HCT116 (cell line): ENCODE measurements around the gene HRH2. TPM values are rescaled to one million over a fixed set of nuclear protein-coding genes. Genes with fewer than 3 reads are reported as not detected.

Experiments
- ATAC-seq: fragments of 200-7000 bp; cut with Tn5 transposase; 2 replicates; pipeline ENCODE4 v1.9.1; 2020; ENCODE audit warnings: mild to moderate bottlenecking, moderate library complexity
- BruUV-seq: library from RNA; stranded (reverse); fragments of 400-500 nt; replicated peaks from 2 replicates; lab custom pipeline; 2021; lab: Mats Ljungman, UMichigan
- CTCF ChIA-PET: fragments of 300-600 bp; sonication (Branson Sonifier 250); formaldehyde crosslinking; loops from one replicate; lab custom pipeline; 2021; ENCODE audit warnings: antibody characterized with exemption; lab: Charles Lee
- POLR2A ChIA-PET: fragments of 300-600, 350-600 bp; sonication (Branson Sonifier 250); formaldehyde crosslinking; loops from one replicate; lab custom pipeline; 2021; ENCODE audit warnings: antibody characterized with exemption; lab: Charles Lee
- RAD21 ChIA-PET, 2 experiments: fragments of 300-600 bp; sonication (Branson Sonifier 250); formaldehyde crosslinking; loops; one replicate each; lab custom pipeline; 2023; ENCODE audit warnings: low total read pairs in 2 of 2; ENCODE audit not compliant: uncharacterized antibody in 2 of 2, unreplicated experiment in 2 of 2, low non-redundant PET in 1 of 2; lab: Charles Lee
- DNase-seq: peaks from one replicate; pipeline ENCODE4 v3.0.0-alpha.2; 2010; ENCODE audit warnings: low read depth, low spot score
- H2AFZ ChIP-seq: fragments of 200-600 bp; shearing (Covaris generic), sonication (generic); 2 replicates; pipeline ENCODE4 v1.6.1; 2017; ENCODE audit warnings: low read depth, mixed run types, mixed read lengths, antibody characterized with exemption, low read length; ENCODE audit not compliant: poor library complexity, severe bottlenecking
- H3K27ac ChIP-seq: 2 replicates; pipeline ENCODE4 v1.5.1; 2012; ENCODE audit warnings: low read depth, low read length
- H3K27me3 ChIP-seq: fragments of 200-600 bp; sonication (generic); 2 replicates; pipeline ENCODE4 v1.6.1; 2016; ENCODE audit warnings: mixed run types, low read length, mixed read lengths; ENCODE audit not compliant: insufficient read depth
- H3K36me3 ChIP-seq, 2 experiments: fragments of 200-500 bp in 1 of 2; fragments of 200-600 bp in 1 of 2; sonication (Bioruptor generic) in 1 of 2; sonication (generic) in 1 of 2; 2 replicates each; pipeline versions ENCODE4 v1.5.1 to v1.6.1; 2014 to 2016; ENCODE audit warnings: low read length in 2 of 2, inconsistent platforms in 1 of 2, mixed read lengths in 1 of 2, mixed run types in 1 of 2; ENCODE audit not compliant: insufficient read depth in 2 of 2, control insufficient read depth in 1 of 2
- H3K4me1 ChIP-seq, 2 experiments: fragments of 200-600 bp in 1 of 2; sonication (generic) in 1 of 2; 2 replicates each; pipeline versions ENCODE4 v1.5.1 to v1.6.1; 2012 to 2017; ENCODE audit warnings: low read length in 2 of 2, inconsistent platforms in 1 of 2, mild to moderate bottlenecking in 1 of 2, mixed read lengths in 1 of 2, mixed run types in 1 of 2, moderate library complexity in 1 of 2; ENCODE audit not compliant: insufficient read depth in 2 of 2, control insufficient read depth in 1 of 2
- H3K4me2 ChIP-seq: fragments of 200-600 bp; sonication (generic); 2 replicates; pipeline ENCODE4 v1.6.1; 2017; ENCODE audit warnings: mixed run types, low read length, mixed read lengths
- H3K4me3 ChIP-seq, 2 experiments: fragments of 200-600 bp in 1 of 2; sonication (generic) in 1 of 2; replicated peaks in 1 of 2; 2 replicates each; pipeline ENCODE4 v1.5.1; 2011 to 2016; ENCODE audit warnings: low read length in 2 of 2, control low read depth in 1 of 2, low read depth in 1 of 2, mild to moderate bottlenecking in 1 of 2, mixed read lengths in 1 of 2, mixed run types in 1 of 2
- H3K79me2 ChIP-seq: fragments of 200-600 bp; sonication (generic); 2 replicates; pipeline ENCODE4 v1.6.1; 2017; ENCODE audit warnings: mild to moderate bottlenecking, mixed run types, low read length, moderate library complexity, mixed read lengths; ENCODE audit not compliant: insufficient read depth
- H3K9ac ChIP-seq: fragments of 200-600 bp; sonication (generic); 2 replicates; pipeline ENCODE4 v1.6.1; 2016; ENCODE audit warnings: low read length, mixed read lengths
- H3K9me2 ChIP-seq: fragments of 200-600 bp; sonication (generic), shearing (Covaris generic); 2 replicates; pipeline ENCODE4 v1.6.1; 2017; ENCODE audit warnings: mixed run types, mild to moderate bottlenecking, moderate library complexity; ENCODE audit not compliant: insufficient read depth
- H3K9me3 ChIP-seq, 2 experiments: fragments of 200-500 bp in 1 of 2; fragments of 200-600 bp in 1 of 2; sonication (Bioruptor generic) in 1 of 2; sonication (generic) in 1 of 2; 2 replicates each; pipeline ENCODE4 v1.6.1; 2014 to 2017; ENCODE audit warnings: low read length in 2 of 2, mixed read lengths in 2 of 2, inconsistent platforms in 1 of 2, low read depth in 1 of 2, mild to moderate bottlenecking in 1 of 2, mixed run types in 1 of 2, moderate library complexity in 1 of 2; ENCODE audit not compliant: control insufficient read depth in 1 of 2, insufficient read depth in 1 of 2
- H4K20me1 ChIP-seq: fragments of 200-600 bp; sonication (generic), shearing (Covaris generic); 2 replicates; pipeline ENCODE4 v1.6.1; 2017; ENCODE audit warnings: mixed run types, mild to moderate bottlenecking, moderate library complexity; ENCODE audit not compliant: insufficient read depth
- EZH2phosphoT487 ChIP-seq: fragments of 200-600 bp; IDR thresholded peaks from 2 replicates; pipeline ENCODE4 v1.6.1; 2018; ENCODE audit warnings: antibody characterized with exemption, borderline replicate concordance
- FOSL1 ChIP-seq: IDR thresholded peaks from 2 replicates; pipeline ENCODE4 v1.6.1; 2012; ENCODE audit warnings: low read depth
- SRF ChIP-seq: IDR thresholded peaks from 2 replicates; pipeline ENCODE4 v1.6.1; 2012; ENCODE audit warnings: low read depth
- ZFX ChIP-seq: fragments of 450-650 bp; IDR thresholded peaks from 2 replicates; pipeline ENCODE4 v1.6.1; 2017
- intact Hi-C: fragments of 100-400 bp; cut with micrococcal nuclease; formaldehyde crosslinking; loops from 2 replicates; pipeline ENCODE4 v1.10.0; 2022
- total RNA-seq: library from RNA; stranded (reverse); gene quantifications from one replicate; pipeline ENCODE4 v1.2.1, GENCODE V29; 2021; ENCODE audit not compliant: unreplicated experiment

Gene HRH2
- total RNA-seq, 1 experiment from 2014 or later, result 0.12 TPM

- no TSS peak for BruUV-seq
- H3K4me2 ChIP-seq, result no peak overlapping the region
- no peak overlapping the region for H2AFZ ChIP-seq
- POLR2A ChIA-PET, result no interaction called here
- TF ChIP-seq FOSL1 (no peak), ZFX (no peak)
- TF ChIP-seq, all 23 proteins: peak for 0
- no peak overlapping the region for H3K4me3 ChIP-seq
- no peak for ATAC-seq
- RAD21 ChIA-PET, result no interaction called here
- no peaks in the 10 kb centered on the region for H3K79me2 ChIP-seq
- H3K9ac ChIP-seq, result no peak overlapping the region
- CTCF ChIA-PET, result interaction anchor here (1.2 kb wide), 1 partner anchor 10 kb away, joined by 3 read pairs; no protein-coding TSS in a partner anchor
- no peaks in the 10 kb centered on the region for H4K20me1 ChIP-seq
- H3K27me3 ChIP-seq, result peaks cover 10% of the 10 kb centered on the region; the same call in 1 of the 2 replicates
- H3K27ac ChIP-seq, result no peak overlapping the region
- H3K9me3 ChIP-seq, result no peaks in the 10 kb centered on the region
- no peak for DNase-seq
- H3K9me2 ChIP-seq, result no peaks in the 10 kb centered on the region
- no peaks in the 10 kb centered on the region for H3K36me3 ChIP-seq
- intact Hi-C loops, result loop anchor here (10.0 kb wide), 1 partner anchor 219 kb away; no protein-coding TSS in a partner anchor
- no peaks in the 10 kb centered on the region for H3K4me1 ChIP-seq
Measured at GRCh38 chr5:175735701-175736100, 77.8 kb downstream of the HRH2 start.

- POLR2A ChIA-PET, result no interaction called here
- H3K4me1 ChIP-seq, result no peaks in the 10 kb centered on the region
- intact Hi-C loops, result loop anchor here (10.0 kb wide), 1 partner anchor 218 kb away; no protein-coding TSS in a partner anchor
- DNase-seq, result no peak
- TF ChIP-seq SRF (no peak), ZFX (no peak), EZH2phosphoT487 (no peak), FOSL1 (no peak)
- TF ChIP-seq, all 23 proteins: peak for 0
- Histone ChIP-seq H3K4me3 (no peak overlapping the region), H4K20me1 (no peaks in the 10 kb centered on the region), H3K27me3 (peaks cover 17% of the 10 kb centered on the region; the same call in 1 of the 2 replicates), H3K36me3 (no peaks in the 10 kb centered on the region), H3K9ac (no peak overlapping the region), H2AFZ (no peak overlapping the region), H3K9me3 (no peaks in the 10 kb centered on the region), H3K4me2 (no peak overlapping the region), H3K27ac (no peak overlapping the region), H3K9me2 (no peaks in the 10 kb centered on the region), H3K79me2 (no peaks in the 10 kb centered on the region)
- no TSS peak for BruUV-seq
- ChIA-PET CTCF (interaction anchor here (1.2 kb wide), 1 partner anchor 10 kb away, joined by 3 read pairs; no protein-coding TSS in a partner anchor), RAD21 (no interaction called here)
- ATAC-seq, result no peak
Measured at GRCh38 chr5:175736652-175737051, 78.8 kb downstream of the HRH2 start.
